Stimulated activated CD8-positive, alpha-beta memory T cell treated with anti-CD3 and anti-CD28 coated beads, Interleukin-12 subunit alpha, Interleukin-12 subunit beta, amount 100 ng/mL, for 4 hours (primary cell): ENCODE results near the gene PAX8.
A peak's percentile ranks its signal among the peaks of the same experiment; 100 is the strongest.

Experiments used
- DNase-seq: peaks from one replicate; pipeline ENCODE4 v3.0.0-alpha.2; 2020; ENCODE audit warnings: low read depth

Gene PAX8

DNA sequence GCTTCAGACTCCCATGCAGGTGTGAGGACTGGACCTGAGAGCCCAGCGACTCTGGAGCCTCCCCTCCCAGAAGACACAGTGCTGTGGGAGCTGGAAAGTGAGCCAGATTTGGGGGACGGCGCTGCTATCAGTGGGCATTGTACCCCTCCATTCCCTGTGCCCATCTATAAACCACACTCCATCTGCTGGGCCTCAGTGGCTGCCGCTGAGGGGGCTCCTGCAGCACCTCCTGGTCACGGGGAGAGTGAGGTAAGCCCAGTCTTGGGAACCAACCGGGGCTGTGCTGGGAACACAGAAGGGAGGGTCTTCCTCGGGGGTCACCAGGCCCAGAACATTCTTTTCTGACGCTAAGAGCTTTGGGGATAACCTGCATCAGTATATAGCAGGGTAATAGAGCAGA, 95.5 kb downstream of the PAX8 start:
- no peak for DNase-seq

DNA sequence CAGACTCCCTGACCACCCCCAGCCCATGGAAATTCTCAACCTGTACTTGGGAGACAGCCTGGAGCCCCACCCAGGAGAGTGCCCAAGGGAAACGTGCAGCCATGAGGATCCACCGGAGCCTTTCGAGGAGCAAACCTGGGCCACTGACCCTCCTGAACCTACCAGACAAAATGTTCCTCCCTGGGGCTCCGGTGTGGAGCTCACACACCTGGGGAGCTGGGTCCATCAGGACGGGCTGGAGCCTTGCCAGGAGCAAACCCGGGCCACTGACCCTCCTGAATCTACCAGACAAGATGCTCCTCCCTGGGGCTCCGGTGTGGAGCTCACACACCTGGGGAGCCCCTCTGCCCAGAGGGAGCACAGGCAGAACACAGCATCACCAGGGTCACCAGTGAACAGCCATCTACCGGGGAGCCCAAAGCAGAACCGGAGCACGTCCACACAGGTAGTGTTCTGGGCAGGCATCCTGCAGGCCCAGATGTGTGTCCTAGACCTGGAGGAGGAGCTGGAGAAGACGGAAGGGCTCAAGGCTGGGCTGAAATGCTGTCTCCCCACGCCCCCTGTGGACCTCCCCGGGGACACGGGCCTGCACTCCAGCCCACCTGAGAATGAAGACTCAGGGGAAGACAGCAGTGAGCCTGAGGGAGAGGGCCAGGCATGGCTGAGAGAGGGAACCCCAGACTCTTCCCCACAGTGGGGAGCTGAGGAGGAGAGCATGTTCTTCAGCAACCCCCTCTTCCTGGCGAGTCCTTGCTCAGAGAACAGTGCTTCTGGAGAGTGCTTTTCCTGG, 96.1 kb downstream of the PAX8 start:
- no peak for DNase-seq

DNA sequence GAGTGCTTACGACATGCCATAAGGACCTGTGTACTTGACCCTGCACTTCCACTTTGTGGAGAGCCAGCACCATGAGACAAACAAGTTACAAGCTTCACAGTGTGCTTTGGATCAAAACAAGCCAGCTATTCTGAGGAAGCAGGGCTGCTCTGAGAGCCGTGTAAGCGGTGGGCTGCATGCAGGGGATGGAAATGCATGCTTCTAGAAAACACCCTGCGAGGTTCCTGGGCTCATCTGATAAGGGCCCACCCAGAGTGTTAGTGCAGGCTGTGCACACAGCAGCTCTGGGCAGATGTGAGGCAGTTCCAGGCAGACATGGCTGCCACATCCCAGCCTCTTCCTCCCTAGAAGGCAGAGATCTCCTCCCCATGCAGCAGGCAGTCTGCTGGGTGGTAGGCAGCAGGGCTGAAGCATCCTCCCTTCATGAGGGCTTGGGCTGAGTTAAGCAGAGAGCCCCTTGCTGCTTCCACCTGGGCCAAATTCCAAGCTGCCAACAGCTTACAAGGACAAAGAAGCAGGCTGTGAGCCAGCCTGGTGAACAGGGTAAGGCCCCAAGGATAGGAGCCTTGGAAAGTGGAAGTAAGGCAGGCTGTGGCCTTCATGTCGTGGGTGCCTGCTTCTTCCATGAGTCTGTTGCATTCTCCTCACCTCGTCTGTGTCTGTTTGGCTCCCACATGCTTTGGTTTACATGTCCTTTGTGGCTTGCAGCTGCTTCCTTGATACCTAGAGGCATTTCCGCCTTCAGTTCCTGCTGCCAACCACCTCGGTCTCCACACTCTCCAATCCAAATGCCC, 97.3 kb downstream of the PAX8 start:
- no peak for DNase-seq

DNA sequence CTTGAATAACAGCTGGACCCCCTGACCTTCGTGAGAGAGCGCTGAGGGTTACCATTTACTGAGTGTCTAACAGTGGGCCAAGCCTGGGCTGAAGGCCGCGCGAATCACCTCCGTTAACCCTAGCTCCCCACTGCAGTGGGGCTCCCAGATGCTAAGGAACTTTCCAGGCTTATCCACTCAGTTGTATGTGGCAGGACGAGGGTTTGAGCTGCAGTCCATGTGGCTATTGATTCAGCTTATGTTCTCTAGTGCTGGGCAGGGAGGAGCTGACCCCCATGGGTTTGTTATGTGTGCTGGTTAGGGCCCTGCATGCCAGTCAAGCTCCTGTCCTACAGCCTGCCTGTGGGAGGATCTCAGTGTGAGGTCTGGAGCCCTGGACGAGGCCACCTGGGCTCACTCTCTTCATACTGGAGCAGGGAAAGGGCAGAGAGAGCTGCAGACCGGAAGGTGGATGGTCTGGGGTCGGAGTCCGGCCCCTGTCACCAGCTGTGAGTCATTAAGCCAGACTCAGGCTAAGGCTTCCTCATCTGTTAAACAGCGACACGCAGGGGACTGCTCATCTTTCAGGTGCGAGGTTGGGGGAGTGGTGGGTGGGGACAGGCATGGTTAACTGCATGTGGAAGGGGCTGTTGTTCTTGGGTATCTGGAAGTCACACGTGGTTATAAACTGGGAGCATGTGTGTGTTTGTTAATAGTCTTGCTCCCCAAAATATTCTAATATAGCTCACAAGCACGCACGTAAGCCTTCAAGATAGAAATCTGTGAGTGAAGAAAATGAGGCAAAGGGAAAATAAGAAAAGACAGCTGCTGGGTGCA, 98.4 kb downstream of the PAX8 start:
- DNase-seq = no peak

DNA sequence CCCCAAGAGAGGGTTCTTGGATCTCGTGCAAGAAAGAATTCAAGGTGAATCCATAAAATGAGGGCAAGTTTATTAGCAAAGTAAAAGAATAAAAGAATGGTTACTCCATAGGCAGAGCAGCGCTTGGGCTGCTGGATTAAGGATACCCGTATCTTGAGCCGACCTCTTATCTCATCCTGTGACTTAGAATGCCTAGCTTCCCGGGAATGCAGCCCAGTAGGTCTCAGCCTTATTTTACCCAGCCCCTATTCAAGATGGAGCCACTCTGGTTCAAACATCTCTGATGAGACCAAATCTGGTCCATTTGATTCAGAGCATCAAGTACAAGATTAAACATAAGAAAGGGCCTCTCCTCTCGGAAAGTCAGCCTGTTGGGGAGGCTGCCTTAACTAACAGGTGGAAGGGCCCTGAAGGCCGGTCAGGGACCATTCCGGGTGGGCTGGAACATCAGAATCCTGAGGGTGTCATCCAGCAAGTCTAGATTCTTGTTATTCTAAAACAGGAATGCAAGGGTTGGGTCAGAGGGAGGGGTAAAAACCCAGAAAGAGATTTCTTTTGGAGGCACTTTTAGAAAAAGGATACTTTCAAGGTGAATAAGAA, 99.2 kb downstream of the PAX8 start:
- DNase-seq = no peak

DNA sequence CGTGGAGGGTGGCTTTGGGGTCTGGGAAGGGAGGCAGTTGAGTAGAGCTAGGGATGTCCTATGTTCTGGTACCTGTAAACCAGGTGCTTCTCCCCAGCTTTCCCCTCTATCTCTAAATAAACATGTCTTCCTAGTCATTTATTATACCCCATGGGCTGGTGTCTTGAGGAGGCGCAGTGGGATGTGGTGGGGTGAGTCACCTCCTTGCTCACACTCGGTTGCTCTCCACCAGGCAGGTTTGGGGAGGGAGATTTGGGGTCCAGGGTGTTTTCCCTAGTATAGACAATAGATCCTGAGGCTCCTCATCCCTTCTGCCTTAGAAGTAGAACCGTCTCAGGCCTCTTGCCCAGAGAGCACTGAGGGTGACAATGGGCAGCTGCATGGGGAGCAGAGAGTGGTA, 99.8 kb downstream of the PAX8 start:
- DNase-seq = no peak

DNA sequence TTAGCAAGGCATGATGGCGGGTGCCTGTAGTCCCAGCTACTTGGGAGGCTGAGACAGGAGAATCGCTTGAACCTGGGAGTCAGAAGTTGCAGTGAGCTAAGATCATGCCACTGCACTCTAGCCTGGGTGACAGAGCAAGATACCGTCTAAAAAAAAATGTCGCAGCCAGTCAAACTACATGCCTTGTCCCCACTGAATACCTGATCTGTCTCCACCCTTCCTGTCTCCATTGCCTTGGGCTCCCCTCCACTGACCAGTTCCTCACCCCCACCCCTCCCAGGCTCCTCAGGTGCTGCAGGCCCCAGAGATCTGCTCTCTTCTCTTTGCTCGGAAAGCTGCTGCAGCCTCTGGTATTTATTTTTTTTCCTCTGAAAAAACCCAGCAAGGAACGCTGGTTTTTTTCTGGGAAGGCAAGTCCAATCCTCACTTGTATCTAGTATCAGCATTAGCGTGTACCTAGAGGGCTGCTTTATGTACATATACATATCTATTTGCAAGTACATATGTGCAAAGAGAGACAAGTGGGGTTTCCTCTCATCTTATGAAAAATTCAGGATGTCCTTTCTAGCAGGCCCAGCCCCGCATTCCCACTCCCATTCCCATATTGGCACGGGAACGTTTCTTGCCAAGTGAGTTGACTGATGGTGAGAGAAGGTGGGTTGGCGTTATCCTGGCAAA, 100.5 kb downstream of the PAX8 start:
- no peak for DNase-seq

DNA sequence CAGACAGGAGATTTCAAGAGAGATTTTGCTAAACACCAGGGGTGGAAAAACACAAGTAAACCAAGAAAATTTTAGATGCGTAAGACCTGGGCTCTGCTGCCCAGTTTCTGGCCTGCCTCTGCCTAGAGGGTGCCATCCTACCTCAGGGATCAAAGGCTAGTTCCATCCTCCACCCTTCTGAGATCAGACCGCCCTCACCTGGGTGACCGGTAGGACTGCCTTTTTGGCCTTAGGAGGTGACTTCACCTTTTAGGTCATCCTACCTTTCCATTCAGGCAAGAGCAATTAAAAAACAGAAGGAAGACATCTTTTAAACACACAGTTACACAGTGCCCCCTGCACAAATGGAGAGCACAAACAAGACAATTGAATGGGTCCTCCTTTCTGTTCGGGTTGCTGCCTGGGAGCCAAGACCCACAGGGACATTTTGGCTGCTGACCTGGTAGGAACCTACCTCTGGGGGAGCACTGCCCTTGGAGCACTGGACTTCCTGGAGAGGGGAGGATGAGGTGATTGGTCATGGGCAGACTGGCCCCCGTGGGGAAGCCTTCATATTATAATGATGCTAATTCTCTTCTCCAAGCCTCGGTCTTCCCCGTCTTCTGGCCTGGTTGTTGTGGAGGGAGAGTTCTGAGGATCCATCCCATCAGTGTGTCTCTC, 101.9 kb downstream of the PAX8 start:
- DNase-seq = no peak

DNA sequence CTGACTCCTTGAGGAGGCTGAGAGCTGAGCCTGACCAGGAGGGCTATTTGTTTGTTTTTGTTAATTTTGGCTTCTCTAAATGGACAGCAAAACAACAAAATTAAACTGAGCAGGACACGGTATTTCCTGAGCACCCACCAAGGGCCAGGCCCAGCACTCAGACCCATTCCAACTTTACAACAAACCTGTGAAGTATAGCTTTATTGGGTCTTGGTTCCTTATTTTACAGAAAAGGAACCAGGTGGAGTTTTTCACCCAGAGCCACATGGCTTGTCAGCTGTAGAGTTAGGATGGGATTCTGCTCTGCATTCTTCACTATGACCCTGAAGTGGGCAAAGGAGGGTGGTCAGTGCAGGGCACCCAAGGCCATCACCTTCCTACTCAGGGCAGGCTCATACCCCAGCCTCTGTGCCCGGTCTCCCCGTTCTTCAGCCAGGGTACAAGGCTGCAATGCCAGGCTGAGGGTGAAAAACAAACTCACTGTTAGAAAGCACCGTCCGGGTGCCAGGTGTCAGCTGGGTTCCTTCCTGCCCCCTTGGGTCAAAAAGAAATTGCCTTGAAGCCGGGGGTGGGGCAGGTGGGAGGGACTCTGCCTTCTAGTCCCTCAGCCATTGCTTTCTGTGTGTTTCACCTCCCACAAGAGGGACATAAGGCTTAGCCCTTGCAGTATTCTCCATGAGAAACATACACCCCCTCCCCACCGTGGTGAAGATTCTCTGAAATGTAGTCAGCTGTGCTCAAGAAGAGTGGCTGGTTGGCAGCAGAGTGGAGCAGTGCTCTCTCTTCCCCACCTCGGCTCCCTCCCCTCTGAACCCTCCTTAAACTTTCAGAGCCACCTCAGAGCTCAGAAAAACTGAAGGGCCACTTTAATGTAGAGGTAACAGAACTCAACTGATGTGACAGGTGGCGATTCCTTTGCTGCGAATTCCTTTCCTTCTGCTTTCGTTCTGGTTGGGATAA, 102.7 kb downstream of the PAX8 start:
- DNase-seq = no peak

DNA sequence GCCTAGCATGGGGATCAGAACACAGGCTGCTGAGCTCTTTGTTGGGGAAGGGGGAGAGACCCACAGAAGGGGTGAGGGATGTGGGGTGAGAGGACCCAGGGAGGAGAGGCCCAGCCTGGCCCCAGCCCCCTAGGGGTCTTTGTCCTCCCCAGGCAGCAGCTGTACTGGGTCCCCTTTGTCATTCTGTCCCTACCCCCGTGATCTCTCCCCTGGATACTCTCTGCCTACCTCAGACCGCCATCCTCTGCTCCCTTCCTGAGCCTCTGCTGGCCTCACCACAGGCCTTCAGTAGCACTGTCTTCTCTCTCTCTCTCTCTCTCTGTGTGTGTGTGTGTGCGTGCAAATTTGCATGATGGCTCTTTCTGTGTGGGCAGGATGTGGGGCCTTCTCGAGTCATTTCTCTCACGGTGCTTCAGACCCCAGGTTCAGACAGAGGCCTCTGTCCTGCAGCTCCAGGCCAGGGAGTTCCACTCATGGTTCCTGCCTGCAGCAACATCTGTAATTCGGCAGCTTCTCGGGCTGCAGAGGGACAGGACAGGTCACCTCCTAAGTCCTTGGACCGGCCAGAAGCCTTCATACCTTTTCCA, 103.6 kb downstream of the PAX8 start:
- no peak for DNase-seq

DNA sequence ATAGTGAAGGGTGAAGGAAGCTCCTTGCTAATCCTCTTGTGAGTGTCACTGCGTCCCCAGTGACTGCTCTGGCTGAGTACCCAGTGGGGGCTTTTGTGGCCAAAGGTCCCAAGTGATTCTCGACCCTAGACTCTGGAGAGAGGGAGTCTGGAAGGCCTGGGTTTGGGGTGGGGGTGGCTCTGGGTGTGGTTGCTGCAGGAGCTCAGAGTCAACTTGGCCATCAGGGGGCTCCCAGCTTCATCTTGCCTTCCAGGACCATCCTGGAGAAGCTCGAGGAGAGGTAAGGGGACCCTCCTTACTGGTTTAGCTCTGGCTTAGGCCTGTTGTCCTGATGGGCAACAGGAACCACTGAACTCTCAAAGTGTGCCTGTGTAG, 104.4 kb downstream of the PAX8 start:
- no peak for DNase-seq

DNA sequence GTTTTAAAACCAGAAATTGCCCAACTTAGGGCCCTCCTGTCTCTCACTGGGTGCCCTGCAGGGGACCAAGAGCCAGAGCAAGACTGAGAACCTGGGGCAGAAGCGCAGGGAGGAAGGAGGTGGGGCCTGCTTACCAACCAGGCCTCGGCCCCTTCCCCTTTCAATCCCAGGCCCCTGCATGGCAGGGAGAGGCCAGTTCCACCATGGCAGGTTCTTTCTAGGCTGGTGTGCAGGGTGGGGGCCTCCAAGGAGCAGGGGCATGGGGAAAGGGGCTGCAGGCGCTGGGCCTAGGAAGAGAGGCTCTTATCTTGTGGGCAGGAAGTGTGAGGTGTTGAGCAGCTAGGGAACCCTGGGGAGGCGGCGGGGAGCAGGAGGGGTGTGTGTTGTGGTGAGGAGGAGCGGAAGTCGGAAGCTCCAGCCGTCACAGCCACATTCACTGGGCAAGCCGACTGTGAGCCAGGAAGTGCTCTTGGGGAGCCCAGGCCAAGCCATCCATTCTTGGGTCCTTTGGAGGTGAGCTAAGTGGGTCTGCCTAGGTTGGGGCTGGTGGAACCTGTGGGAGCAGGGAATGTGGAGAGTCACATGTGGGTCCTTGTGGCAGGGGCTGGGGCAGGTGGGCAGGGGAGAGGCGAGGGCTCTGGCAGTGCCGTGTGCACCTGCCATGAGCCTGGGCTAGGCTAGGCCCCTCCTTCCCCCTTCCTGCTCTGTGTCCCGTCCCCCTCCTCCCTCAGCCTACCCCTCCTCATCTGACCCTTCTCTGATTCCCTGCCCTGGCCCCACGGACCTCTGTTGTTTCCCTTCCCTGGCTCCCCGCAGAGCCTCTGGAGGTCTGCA, 105.0 kb downstream of the PAX8 start, which contains the start of gene PSD4:
TSS of gene PSD4 (plus strand) at position 430 of the 834 bp plus-strand sequence. CDS start 8,486 bp downstream, outside the sequence.
- DNase-seq = peak; percentile 74

DNA sequence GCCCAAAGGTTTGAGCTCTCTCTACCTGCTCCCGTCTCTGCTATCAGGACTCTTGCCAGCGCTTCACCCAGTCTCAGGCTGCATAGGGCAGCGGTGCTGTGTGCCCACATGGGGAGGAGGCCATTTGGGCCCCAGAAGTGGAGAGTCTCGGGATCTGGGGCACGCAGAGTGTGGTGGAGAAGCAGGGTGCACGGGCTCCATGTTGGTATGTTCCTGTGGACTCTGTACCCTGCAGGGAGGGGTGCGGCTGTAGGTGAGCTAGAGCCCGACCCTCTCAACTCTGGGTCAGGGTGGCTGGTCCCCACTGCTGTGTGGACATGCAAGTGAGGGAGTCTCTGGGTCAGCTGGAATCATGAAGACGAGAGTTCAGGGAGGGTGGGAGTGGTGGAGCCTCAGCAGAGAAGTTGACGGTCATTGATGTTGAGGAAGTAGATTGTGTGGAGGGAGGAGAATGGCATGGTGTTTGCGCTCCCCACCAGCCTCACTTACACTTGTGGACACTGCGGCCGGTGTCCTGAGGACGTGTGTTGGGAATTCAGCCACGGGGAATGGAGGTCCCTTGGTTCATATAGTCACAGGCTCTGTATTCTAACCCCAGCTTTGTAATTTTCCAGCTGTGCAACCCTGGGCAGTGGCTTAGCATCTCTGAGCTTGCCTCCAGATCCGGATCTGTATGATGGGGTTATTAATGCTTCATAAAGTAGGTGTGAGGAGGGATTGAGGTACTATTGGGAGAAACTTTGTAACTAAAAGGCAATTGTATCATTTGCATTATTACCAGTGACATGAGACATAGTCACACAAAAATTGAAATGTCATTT, 105.8 kb downstream of the PAX8 start:
- no peak for DNase-seq

DNA sequence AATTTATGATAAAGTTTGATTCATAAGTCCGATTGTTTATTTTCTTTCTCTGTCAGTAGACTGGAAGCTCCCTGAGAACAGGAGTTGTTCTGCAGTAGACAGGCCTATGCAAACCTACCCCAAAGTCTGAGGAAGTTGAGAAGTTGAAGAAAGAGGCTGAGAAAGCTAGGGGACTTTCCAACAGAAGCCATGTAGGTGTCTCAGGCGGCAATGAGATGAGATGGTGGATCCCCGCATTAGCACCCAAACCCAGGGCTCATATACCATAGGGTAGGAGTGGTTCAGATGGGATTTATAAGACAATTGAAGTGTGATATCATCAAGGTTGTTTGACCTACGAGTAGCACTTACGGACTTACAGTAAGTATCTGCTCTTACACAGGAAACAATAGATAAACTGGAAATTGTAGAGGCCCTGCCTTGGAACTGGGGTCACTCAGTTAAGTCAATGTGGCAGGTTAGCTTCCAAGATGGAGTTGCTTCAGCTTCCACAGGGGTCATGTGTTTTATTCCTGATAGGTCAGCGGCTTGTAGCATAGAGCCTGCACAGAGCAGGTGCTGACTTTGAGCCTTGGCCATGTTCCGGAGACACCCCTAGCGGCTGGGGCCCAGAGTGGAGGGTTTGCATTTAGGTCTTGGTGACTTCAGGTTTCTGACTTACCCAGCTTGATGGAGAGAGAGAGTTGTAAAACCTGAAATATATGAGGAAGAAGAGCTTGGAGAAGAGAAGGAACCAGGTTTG, 107.2 kb downstream of the PAX8 start:
- no peak for DNase-seq

DNA sequence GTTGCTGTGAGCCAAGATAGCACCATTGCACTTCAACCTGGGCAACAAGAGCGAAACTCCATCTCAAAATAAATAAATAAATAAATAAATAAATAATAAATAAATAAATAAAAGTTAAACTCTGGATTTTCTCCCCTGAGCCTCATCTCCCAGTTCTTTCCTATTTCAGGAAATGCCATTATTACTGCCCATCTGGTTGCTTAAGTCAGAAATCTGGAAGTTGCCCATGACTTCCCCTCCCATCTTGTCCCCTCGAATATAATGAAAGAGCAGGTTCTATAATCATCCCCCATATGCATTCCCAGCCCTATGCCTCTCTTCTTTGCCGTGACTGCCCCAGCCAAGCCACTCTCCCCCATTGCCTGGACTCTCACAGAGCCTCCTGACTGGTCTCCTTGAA, 109.1 kb downstream of the PAX8 start:
- DNase-seq = no peak

DNA sequence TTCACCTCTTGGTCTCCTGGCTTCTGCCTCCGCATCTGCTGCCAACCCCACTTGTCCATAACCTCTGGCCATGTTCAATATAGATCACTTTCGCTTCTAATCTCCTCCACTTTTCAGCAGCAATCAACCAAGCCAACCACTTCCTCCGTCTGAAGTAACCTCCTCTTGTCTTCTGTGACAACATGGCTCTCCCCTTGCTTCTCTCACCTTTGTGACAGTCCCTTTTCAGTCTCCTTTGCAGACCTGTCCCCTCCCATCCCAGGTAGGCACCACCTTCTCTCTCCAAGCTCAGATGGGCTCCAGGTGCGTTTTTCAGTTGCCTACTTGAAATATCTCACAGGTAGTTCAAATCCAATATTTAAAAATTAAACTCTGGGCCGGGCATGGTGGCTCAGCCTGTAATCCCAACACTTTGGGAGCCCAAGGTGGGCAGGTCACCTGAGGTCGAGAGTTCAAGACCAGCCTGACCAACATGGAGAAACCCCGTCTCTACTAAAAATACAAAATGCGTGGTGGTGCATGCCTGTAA, 109.7 kb downstream of the PAX8 start:
- DNase-seq = no peak

DNA sequence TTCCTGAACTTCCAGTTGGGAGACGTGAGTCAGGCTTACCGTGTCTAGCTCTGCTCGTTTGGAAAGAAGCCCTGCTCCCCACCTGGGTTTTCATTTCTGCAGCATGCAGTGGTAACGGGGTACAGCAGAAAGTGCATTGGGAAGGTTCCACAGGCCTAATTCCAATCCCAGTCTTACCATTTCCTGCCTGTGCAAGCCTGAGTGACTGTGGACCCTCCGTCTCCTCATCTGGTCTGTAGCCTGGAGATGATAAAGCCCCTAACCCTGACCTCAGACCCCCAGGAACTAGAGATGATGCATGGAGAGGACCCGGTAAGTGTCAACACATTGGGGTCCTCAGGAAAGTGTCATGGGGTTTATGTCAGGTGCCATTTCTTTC, 110.8 kb downstream of the PAX8 start:
- DNase-seq = no peak
